WERI-Rb-1 (cell line): Measurements from ENCODE around the gene CCDC33.

Source experiments
- DNase-seq: peaks from one replicate; pipeline ENCODE4 v3.0.0-alpha.2; 2020
- H3K27ac ChIP-seq: fragments of 250-450 bp; sonication (Bioruptor Pico); 2 replicates; pipeline ENCODE4 v1.5.1; 2020; ENCODE audit warnings: mild to moderate bottlenecking, moderate library complexity
- H3K27me3 ChIP-seq: fragments of 250-450 bp; sonication (Bioruptor Pico); 2 replicates; pipeline ENCODE4 v1.5.1; 2021; ENCODE audit warnings: mild to moderate bottlenecking, low read depth, moderate library complexity; ENCODE audit not compliant: insufficient read depth, severe bottlenecking
- H3K36me3 ChIP-seq: fragments of 250-450 bp; sonication (Bioruptor Pico); 2 replicates; pipeline ENCODE4 v1.5.1; 2020; ENCODE audit warnings: mild to moderate bottlenecking, moderate library complexity
- H3K4me3 ChIP-seq: 2 replicates; pipeline ENCODE4 v1.5.1; 2011; ENCODE audit warnings: low read depth, mild to moderate bottlenecking, control low read depth, low read length
- H3K9me3 ChIP-seq: fragments of 250-450 bp; sonication (Bioruptor Pico); 2 replicates; pipeline ENCODE4 v1.5.1; 2021; ENCODE audit warnings: mild to moderate bottlenecking, moderate library complexity; ENCODE audit not compliant: severe bottlenecking
- TF ChIP-seq, protein P1 (sequence below): IDR thresholded peaks from 2 replicates; pipeline ENCODE4 v1.5.1; 2011; ENCODE audit warnings: low read depth, mild to moderate bottlenecking, control low read depth, inconsistent platforms, low read length

Gene CCDC33

DNA sequence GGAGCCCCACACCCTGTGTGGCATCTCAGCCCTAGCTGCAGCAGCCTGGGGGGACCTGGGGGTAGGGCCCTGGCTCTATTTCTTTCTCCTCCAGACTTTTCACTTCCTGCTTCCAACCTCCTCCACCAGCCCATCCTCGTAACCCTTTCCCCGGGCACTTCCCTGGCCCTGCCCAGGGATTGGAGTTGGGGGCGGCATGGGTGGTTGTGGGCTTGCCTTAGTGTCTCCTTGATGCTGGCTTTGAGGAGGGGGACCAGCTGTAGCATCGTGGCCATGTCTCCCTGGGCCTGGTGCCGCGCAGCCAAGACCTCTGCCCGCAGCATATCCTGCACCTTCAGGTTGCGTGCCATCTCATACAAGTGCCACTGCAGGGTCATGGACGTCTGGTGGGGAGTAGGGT is 103.2 kb downstream of the CCDC33 start:
- no peak overlapping the region for H3K27ac ChIP-seq
- DNase-seq: no peak
- TF ChIP-seq, protein P1, sequence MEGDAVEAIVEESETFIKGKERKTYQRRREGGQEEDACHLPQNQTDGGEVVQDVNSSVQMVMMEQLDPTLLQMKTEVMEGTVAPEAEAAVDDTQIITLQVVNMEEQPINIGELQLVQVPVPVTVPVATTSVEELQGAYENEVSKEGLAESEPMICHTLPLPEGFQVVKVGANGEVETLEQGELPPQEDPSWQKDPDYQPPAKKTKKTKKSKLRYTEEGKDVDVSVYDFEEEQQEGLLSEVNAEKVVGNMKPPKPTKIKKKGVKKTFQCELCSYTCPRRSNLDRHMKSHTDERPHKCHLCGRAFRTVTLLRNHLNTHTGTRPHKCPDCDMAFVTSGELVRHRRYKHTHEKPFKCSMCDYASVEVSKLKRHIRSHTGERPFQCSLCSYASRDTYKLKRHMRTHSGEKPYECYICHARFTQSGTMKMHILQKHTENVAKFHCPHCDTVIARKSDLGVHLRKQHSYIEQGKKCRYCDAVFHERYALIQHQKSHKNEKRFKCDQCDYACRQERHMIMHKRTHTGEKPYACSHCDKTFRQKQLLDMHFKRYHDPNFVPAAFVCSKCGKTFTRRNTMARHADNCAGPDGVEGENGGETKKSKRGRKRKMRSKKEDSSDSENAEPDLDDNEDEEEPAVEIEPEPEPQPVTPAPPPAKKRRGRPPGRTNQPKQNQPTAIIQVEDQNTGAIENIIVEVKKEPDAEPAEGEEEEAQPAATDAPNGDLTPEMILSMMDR: no peak
- H3K27me3 ChIP-seq: no peaks in the 10 kb centered on the region
- H3K4me3 ChIP-seq: no peak overlapping the region
- H3K9me3 ChIP-seq: no peaks in the 10 kb centered on the region
- no peaks in the 10 kb centered on the region for H3K36me3 ChIP-seq

DNA sequence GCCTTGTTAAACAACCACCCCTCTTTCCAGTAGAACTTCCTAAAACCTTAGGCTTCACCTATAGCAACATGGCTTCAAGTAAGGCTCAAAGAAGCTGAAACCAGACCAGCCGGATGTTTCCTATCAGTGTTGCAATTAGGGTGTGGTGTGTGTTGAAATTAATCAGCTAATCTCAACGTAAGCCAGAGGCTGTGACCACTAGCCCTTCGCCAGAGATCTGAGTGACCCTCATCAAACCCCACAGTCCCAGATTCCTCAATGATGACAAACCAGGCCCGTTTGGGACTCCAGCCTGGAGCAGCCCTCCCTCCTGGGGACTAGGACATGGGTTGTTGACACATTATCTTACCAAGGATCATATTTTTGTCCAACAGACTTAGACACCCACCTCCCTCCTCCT is 104.0 kb downstream of the CCDC33 start:
- Histone ChIP-seq H3K9me3 (no peaks in the 10 kb centered on the region), H3K27me3 (no peaks in the 10 kb centered on the region), H3K4me3 (no peak overlapping the region), H3K36me3 (no peaks in the 10 kb centered on the region), H3K27ac (no peak overlapping the region)
- no peak for DNase-seq
- TF ChIP-seq, protein P1: no peak

DNA sequence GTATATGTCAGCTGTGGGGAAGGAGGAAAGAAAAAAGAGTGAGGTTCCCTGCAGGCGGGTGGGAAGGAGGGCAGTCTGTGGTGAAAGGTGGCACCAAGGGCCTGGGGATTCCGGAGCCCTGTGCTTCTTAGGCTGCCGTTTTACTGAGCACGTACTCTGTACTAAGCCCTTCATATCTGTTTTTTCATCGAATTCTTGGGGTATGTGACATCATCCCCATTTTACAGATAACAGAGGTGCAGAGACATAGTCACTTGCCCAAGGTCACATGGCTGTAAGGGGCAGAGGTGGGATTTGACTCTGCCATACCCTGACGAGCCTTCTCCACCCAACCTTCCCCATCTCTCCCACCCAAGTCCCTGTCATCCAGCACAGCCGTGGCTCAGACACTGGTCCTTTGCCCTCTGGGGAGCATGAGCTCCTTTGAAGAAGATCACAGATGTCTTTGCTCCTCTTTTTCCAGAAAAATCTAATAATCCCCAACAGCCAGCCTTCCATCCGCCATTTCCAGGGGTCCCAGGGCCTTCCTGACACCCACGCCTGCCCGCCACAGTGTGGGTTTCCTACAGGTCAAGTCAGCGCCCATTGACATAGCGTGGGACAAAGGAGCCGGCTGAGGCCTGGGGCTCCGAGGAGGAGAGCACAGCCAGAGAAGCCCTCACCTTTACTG is 107.1 kb downstream of the CCDC33 start:
- no peaks in the 10 kb centered on the region for H3K9me3 ChIP-seq
- H3K4me3 ChIP-seq: no peak overlapping the region
- TF ChIP-seq, protein P1: no peak
- H3K27me3 ChIP-seq: no peaks in the 10 kb centered on the region
- H3K36me3 ChIP-seq: no peaks in the 10 kb centered on the region
- no peak overlapping the region for H3K27ac ChIP-seq
- DNase-seq: no peak

DNA sequence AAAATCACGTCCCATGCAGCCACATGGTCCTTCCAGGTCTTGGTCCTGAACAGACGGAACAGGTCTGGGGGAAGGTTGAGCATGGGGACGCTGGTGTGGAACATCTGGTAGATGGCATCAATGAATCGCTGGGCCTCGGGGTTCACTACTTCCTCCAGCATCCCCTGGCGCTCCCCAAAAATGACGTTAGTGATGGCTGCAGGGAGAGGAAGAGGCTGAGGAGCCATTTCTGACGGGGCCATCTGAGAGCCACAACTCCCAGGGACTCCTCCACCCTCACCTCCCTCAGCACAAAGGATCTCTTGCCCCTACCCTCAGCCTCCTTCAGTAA is 107.6 kb downstream of the CCDC33 start:
- no peaks in the 10 kb centered on the region for H3K27me3 ChIP-seq
- H3K36me3 ChIP-seq: no peaks in the 10 kb centered on the region
- no peak for DNase-seq
- H3K4me3 ChIP-seq: no peak overlapping the region
- H3K27ac ChIP-seq: no peak overlapping the region
- no peaks in the 10 kb centered on the region for H3K9me3 ChIP-seq
- TF ChIP-seq, protein P1: no peak

DNA sequence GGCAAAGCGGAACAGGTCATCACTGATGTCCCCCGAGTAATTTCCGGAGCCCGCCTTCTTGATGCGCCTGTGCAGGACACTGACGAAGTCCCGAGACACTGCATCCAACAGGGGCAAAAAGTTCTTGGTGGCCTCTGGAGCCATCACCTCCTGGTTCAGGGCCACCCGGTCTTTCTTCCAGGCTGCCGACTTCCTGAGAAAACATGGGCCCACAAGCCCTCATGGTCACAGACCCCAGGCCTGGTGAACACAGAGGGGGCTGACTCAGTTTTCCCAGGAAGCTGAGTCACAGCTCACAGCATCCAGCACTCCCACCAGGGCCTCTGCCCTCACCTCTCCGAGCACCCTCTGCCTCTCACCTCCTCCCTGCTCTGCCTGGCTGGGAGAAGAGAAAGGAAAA is 108.9 kb downstream of the CCDC33 start:
- TF ChIP-seq, protein P1: no peak
- no peak overlapping the region for H3K4me3 ChIP-seq
- no peak overlapping the region for H3K27ac ChIP-seq
- H3K9me3 ChIP-seq: no peaks in the 10 kb centered on the region
- no peak for DNase-seq
- no peaks in the 10 kb centered on the region for H3K36me3 ChIP-seq
- no peaks in the 10 kb centered on the region for H3K27me3 ChIP-seq

DNA sequence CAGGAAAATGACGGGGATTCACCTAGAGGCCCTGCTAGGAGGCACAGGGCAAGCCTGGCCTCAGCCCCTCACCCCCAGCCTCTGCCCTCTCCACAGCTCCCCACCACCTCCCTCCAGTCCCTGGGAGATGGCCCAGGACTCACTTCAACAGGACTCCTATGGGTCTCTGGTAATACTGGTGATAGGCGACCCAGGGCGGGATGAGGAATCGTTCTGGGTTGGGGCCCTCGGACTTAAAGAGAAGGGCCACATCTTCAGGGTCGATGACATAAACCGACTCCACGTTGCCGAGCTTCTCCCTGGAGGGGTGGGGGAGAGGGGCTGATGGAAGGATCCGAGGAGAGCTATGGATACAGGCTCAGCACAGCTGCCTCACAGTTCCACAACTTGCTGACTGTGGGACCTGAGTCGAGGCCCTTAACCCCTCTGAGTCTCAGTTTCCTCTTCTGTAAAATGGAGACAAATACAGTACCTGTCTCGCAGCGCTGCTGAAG is 111.7 kb downstream of the CCDC33 start:
- no peak for DNase-seq
- Histone ChIP-seq H3K27me3 (no peaks in the 10 kb centered on the region), H3K36me3 (no peaks in the 10 kb centered on the region), H3K4me3 (no peak overlapping the region), H3K27ac (no peak overlapping the region), H3K9me3 (no peaks in the 10 kb centered on the region)
- TF ChIP-seq, protein P1: no peak
